Kidney epithelial cell (primary cell): ENCODE measurements around the gene ZFP90. TPM values are rescaled to one million over a fixed set of nuclear protein-coding genes. Genes with fewer than 3 reads are reported as not detected.

Source experiments
- DNase-seq: peaks from one replicate; pipeline ENCODE4 v3.0.0-alpha.2; 2010; ENCODE audit warnings: low read depth
- H3K27me3 ChIP-seq: 2 replicates; pipeline ENCODE4 v1.6.0; 2011; ENCODE audit warnings: low read length; ENCODE audit not compliant: control insufficient read depth, insufficient read depth
- H3K36me3 ChIP-seq: 2 replicates; pipeline ENCODE4 v1.5.1; 2011; ENCODE audit warnings: low read length; ENCODE audit not compliant: control insufficient read depth, insufficient read depth
- H3K4me3 ChIP-seq: 2 replicates; pipeline ENCODE4 v1.5.1; 2011; ENCODE audit warnings: low read depth, mild to moderate bottlenecking, control low read depth, low read length
- total RNA-seq: library from RNA; depleted of rRNA; stranded (reverse); fragments of >200 nt; gene quantifications from 2 replicates; pipeline ENCODE4 v1.2.3, GENCODE V29; 2015
- TF ChIP-seq, protein P1 (sequence below): IDR thresholded peaks from 2 replicates; pipeline ENCODE4 v1.5.1; 2011; ENCODE audit warnings: mild to moderate bottlenecking, moderate library complexity, low read length, control low read depth, inconsistent platforms; ENCODE audit not compliant: insufficient read depth, poor library complexity, severe bottlenecking

ZFP90 gene
- total RNA-seq, 1 donor from 2014 or later = 57.7 TPM

DNA sequence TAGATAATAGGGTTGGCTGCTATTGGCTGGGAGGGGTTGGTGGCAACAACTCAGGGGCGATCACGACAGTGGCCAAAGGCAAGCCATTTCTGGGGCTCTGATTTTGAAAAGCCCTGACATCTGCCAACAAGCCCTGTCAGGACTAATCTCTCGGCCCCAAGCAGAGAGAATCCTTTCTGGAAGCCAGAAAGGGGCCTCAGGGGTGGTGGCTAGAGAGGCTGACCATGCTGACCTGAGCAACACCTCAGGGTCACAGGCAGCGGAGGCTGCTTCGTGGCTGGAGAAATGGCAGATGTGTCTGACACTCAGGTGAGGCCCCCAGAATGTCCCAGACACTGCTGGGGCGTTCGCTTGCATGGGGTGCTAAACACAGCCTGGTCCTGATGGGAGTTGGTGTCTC is 35.0 kb upstream of the ZFP90 start:
- Histone ChIP-seq H3K27me3 (peaks cover 12% of the 10 kb centered on the region), H3K4me3 (no peak overlapping the region), H3K36me3 (no peaks in the 10 kb centered on the region)
- no peak for DNase-seq
- TF ChIP-seq, protein P1, sequence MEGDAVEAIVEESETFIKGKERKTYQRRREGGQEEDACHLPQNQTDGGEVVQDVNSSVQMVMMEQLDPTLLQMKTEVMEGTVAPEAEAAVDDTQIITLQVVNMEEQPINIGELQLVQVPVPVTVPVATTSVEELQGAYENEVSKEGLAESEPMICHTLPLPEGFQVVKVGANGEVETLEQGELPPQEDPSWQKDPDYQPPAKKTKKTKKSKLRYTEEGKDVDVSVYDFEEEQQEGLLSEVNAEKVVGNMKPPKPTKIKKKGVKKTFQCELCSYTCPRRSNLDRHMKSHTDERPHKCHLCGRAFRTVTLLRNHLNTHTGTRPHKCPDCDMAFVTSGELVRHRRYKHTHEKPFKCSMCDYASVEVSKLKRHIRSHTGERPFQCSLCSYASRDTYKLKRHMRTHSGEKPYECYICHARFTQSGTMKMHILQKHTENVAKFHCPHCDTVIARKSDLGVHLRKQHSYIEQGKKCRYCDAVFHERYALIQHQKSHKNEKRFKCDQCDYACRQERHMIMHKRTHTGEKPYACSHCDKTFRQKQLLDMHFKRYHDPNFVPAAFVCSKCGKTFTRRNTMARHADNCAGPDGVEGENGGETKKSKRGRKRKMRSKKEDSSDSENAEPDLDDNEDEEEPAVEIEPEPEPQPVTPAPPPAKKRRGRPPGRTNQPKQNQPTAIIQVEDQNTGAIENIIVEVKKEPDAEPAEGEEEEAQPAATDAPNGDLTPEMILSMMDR = no peak

DNA sequence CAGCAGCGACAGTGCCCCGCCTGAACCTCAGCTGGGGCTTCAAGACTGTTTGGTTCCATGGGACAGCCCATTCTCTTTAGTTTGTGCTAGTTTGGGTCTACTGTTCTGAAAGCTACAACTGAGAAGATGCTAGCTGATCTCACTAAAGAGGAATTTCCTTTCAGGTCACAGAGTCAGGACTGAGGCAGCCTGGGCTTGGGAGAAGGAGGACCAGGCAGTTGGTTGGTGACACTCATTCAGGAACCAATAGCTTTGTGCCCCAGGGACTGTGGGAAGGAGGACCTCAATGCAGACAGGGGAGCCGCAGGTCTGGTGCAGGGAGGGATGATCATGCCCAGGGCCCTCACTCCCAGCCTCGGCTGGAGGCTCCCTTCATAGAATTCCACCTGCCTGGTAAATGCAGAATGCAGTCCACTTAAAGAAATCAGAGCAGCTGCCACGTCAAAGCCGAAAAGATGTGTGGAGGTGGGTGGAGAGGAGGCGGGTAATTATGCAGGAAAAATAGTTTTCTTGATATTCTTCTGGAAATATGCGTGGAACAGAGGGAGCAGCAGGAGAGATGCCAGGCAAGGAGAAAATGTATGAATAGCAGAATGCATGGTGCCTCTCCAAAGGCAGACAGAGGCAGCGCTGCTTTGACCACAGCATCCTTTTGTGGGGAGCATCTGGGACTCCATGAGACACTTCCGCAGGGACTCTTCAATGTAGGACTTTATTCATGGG is 32.6 kb upstream of the ZFP90 start:
- TF ChIP-seq, protein P1 = no peak
- H3K27me3 ChIP-seq = peaks cover 23% of the 10 kb centered on the region

DNA sequence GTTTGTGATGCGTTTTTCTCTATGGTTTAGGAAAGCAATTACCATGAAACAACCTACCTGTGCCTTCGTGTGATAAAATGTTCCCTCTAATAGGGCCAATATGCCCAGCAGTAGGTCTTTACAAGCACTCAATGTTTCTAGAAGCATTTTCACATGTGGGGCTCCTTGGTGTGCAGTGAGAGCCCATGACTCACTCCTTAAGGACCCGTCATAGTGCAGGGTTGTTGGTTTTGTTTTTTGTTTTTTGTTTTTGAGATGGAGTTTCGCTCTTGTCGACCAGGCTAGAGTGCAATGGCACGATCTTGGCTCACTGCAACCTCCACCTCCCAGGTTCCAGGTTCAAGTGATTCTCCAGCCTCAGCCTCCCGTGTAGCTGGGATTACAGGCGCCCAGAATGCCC is 31.1 kb upstream of the ZFP90 start:
- no peak for DNase-seq
- no peak overlapping the region for H3K4me3 ChIP-seq
- H3K27me3 ChIP-seq = peaks cover 23% of the 10 kb centered on the region
- no peaks in the 10 kb centered on the region for H3K36me3 ChIP-seq
- TF ChIP-seq, protein P1 = no peak

More for the DNA sequence above, 32.6 kb upstream of the ZFP90 start:
- Histone ChIP-seq H3K4me3 (no peak overlapping the region), H3K36me3 (no peaks in the 10 kb centered on the region)
- DNase-seq = no peak

DNA sequence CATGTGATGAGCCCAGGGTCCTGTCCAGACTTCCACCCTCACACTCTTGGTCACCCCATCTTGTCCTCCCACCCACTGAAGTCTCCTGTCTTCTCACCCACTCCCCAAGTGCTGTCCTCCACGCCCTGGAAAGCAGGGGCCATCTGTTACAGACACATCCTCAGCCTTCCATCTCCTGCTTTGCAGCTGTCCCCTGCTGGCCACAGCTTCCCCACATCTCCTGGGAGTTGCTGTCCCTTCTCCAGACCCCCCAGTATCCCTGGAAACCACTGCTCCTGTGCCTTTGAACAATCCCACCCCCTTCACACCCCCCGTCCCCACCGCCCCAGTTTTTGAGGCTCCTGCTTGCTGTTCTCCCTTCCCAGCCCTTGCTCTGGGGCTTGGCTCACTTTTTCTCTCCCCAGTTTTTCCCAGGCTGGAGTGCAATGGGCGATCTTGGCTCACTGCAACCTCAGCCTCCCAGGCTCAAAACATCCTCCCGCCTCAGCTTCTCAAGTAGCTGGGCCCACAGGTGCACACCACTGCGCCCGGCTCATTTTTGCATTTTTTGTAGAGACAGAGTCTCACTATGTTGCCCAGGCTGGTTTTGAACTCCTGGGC is 30.4 kb upstream of the ZFP90 start:
- Histone ChIP-seq H3K4me3 (no peak overlapping the region), H3K36me3 (no peaks in the 10 kb centered on the region), H3K27me3 (peaks cover 23% of the 10 kb centered on the region)
- no peak for DNase-seq
- TF ChIP-seq, protein P1 = no peak

DNA sequence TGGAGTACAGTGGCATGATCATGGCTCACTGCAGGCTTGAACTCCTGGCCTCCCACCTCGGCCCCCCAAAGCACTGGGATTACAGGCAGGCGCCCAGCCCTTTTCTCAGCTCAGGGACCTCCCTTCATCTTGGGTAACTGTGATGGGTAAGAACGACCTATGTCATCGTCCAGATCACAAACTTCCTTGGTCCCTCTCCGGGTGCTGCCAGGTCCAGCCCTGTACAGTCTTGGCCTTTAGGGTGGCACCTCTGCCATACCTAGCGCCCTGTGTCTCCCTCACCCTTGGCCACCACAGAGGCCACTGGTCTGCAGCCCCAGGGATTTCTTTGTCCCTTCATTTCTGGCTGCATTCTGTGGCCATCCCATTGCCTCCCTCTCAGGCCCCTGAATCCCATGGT is 29.7 kb upstream of the ZFP90 start:
- no peaks in the 10 kb centered on the region for H3K36me3 ChIP-seq
- TF ChIP-seq, protein P1 = no peak
- DNase-seq = no peak
- no peak overlapping the region for H3K4me3 ChIP-seq
- H3K27me3 ChIP-seq = peaks cover 23% of the 10 kb centered on the region
